ENCODE measurements around the gene ELOVL6. TPM values are rescaled to one million over a fixed set of nuclear protein-coding genes. Genes with fewer than 3 reads are reported as not detected.
"Not testable (repeated sequence)": the region's sequence is repeated elsewhere in the genome, so short reads cannot be mapped to it uniquely, and the experiment has no call there.

ELOVL6 gene
- total and polyA plus RNA-seq, 9 of the 15 experiments (the other 6 are each of a cell fraction or from before 2014, with no cell fraction given) = 18.3 to 82.6 (median 46.0) TPM

DNA sequence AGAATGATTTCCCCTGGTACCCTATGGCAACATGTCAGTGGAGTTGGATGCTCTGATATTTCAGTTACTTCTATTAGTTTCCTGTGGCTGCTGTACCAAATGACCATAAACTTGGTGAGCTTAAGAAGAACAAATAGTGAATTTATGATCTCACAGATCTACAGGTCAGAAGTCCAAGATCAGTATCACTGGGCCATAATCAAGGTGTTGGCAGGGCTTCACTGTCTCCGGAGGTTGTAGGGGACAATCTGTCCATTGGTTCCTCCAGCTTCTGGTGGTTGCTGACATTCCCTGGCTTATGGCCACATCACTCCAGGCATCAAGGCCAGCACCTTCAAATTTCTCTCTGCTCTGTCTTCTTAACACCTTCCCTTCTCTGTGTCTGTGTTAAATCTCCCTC lies 37.9 kb upstream of the ELOVL6 start (continued):
- TF ChIP-seq ATF7 (IDR thresholded peaks at IDR 0.05) = no peak
- TF ChIP-seq SMARCC2 (IDR thresholded peaks at IDR 0.05; ENCODE audit: low read depth) = no peak
- no peak for TF ChIP-seq PHF21A (IDR thresholded peaks at IDR 0.05; ENCODE audit: borderline replicate concordance, low read depth)

DNA sequence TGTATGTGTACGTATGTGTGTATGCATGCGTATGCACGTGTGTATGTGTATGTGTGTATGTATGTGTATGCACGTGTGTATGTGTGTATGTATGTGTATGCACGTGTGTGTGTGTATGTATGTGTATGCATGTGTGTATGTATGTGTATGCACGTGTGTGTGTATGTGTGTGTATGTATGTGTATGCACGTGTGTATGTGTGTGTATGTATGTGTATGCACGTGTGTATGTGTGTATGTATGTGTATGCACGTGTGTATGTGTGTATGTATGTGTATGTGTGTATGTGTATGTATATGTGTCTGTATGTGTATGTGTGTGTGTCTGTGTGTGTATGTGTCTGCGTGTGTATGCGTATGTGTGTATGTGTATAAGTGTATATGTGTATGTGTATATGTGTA lies 35.2 kb upstream of the ELOVL6 start:
- CTCF ChIA-PET (ENCODE audit: low intra/inter-chr PET ratio); in situ Hi-C loops (cut with MboI); H4K20me1 ChIP-seq (replicated peaks; ENCODE audit: control insufficient read depth, insufficient read depth, low read length); H3K79me2 ChIP-seq (ENCODE audit: control insufficient read depth, insufficient read depth, low read length); BruUV-seq (replicated peaks); H3K9me3 ChIP-seq (replicated peaks; ENCODE audit: control insufficient read depth, insufficient read depth, low read depth, low read length); FAIRE-seq; H3K27me3 ChIP-seq (ENCODE audit: control insufficient read depth in 2 of 2, insufficient read depth in 2 of 2, low read length in 2 of 2); ATAC-seq; DNase-seq (ENCODE audit: extremely low read depth in 1 of 4, low spot score in 3 of 4); H3K9me1 ChIP-seq (ENCODE audit: control insufficient read depth, insufficient read depth, low read length); H3K4me1 ChIP-seq (replicated peaks in 1 of 2; ENCODE audit: control insufficient read depth in 2 of 2, insufficient read depth in 2 of 2, low read length in 2 of 2); H2AFZ ChIP-seq (ENCODE audit: low read depth, low read length); H3K27ac ChIP-seq (ENCODE audit: extremely low read depth, low read depth, low read length); H3K4me3 ChIP-seq; H3K9ac ChIP-seq (ENCODE audit: insufficient read depth in 1 of 2, low read depth in 2 of 2, low read length in 2 of 2); H3K4me2 ChIP-seq (ENCODE audit: insufficient read depth, low read length); H3K36me3 ChIP-seq (ENCODE audit: control insufficient read depth, insufficient read depth, low read length); intact Hi-C loops (cut with micrococcal nuclease): not testable (repeated sequence)
- POLR2A ChIA-PET = interaction anchor here (0.7 kb wide), 1 partner anchor 21 kb away, joined by 3 read pairs; no protein-coding TSS in a partner anchor
- WGBS (ENCODE audit: insufficient coverage, low coverage, missing lambda C conversion rate) = 17% methylated on average over 10 of the region's 11 CpGs

DNA sequence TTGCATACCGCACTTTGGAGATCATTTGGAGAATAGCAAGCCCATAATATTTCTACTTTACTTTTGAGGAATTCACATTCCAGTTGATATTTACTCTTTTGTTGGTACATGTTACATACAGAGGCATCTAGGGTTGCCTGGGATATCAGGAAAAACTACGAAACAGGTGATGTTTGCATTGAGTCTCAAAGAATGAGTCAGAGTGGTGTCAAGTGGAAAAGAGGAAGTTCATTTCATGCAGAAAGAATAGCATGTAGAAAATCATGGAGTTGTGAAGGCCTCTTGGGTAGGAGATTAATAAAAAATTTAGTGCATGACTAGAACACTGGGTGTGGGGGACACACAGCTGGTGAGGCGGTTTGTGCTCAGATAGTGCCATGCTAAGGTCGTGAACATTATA lies 33.5 kb upstream of the ELOVL6 start:
- Histone ChIP-seq H3K4me1 (replicated peaks in 1 of 2; ENCODE audit: control insufficient read depth in 2 of 2, insufficient read depth in 2 of 2, low read length in 2 of 2) (peaks cover 0 to 3% of the 10 kb centered on the region in 2 experiments; a peak in 1 of 5 replicates), H3K9me3 (replicated peaks; ENCODE audit: control insufficient read depth, insufficient read depth, low read depth, low read length) (no peaks in the 10 kb centered on the region; the same call in 1 of the 2 replicates), H3K27me3 (ENCODE audit: control insufficient read depth in 2 of 2, insufficient read depth in 2 of 2, low read length in 2 of 2) (no peaks in the 10 kb centered on the region), H3K4me3 (no peak overlapping the region), H3K79me2 (ENCODE audit: control insufficient read depth, insufficient read depth, low read length) (no peaks in the 10 kb centered on the region), H4K20me1 (replicated peaks; ENCODE audit: control insufficient read depth, insufficient read depth, low read length) (no peaks in the 10 kb centered on the region), H3K9me1 (ENCODE audit: control insufficient read depth, insufficient read depth, low read length) (no peaks in the 10 kb centered on the region), H3K36me3 (ENCODE audit: control insufficient read depth, insufficient read depth, low read length) (no peaks in the 10 kb centered on the region), H3K27ac (ENCODE audit: extremely low read depth, low read depth, low read length) (no peak overlapping the region), H3K9ac (ENCODE audit: insufficient read depth in 1 of 2, low read depth in 2 of 2, low read length in 2 of 2) (no peak overlapping the region), H2AFZ (ENCODE audit: low read depth, low read length) (no peak overlapping the region), H3K4me2 (ENCODE audit: insufficient read depth, low read length) (no peak overlapping the region)
- in situ Hi-C loops (cut with MboI) = no loop called here
- intact Hi-C loops (cut with micrococcal nuclease) = no loop called here
- ATAC-seq (peak; percentile 65), FAIRE-seq (no peak), DNase-seq (ENCODE audit: extremely low read depth in 1 of 4, low spot score in 3 of 4) (peak in 2 of 4 experiments; percentile 29 to 37)
- CTCF ChIA-PET (ENCODE audit: low intra/inter-chr PET ratio) = no interaction called here
- BruUV-seq (replicated peaks) = no TSS peak
- WGBS (ENCODE audit: insufficient coverage, low coverage, missing lambda C conversion rate) = 27% methylated on average over 4 of the region's 4 CpGs
- POLR2A ChIA-PET = no interaction called here
- no peak for TF ChIP-seq KAT2B (IDR thresholded peaks at IDR 0.05; ENCODE audit: low read depth, low read length)
- TF ChIP-seq SNRNP70 (optimal IDR thresholded peaks at IDR 0.05; ENCODE audit: low read depth, low read length) = no peak
- TF ChIP-seq FOXJ3 (CRISPR knock-in tag; IDR thresholded peaks at IDR 0.05) = no peak
- no peak for TF ChIP-seq KDM4B (IDR thresholded peaks at IDR 0.05; ENCODE audit: borderline replicate concordance in 2 of 2, low read depth in 1 of 2)
- TF ChIP-seq ZFPM2 (CRISPR knock-in tag; IDR thresholded peaks at IDR 0.05) = no peak
- TF ChIP-seq LARP7 (IDR thresholded peaks at IDR 0.05) = no peak
